GM18508 (cell line): ENCODE data around the gene GID8.

Experiments used
- ATAC-seq: cut with Tn5 transposase; IDR thresholded peaks from one replicate; pipeline ENCODE4 v1.9.1; 2021; ENCODE audit warnings: moderate number of reproducible peaks; ENCODE audit not compliant: insufficient read depth, unreplicated experiment

Gene GID8

DNA sequence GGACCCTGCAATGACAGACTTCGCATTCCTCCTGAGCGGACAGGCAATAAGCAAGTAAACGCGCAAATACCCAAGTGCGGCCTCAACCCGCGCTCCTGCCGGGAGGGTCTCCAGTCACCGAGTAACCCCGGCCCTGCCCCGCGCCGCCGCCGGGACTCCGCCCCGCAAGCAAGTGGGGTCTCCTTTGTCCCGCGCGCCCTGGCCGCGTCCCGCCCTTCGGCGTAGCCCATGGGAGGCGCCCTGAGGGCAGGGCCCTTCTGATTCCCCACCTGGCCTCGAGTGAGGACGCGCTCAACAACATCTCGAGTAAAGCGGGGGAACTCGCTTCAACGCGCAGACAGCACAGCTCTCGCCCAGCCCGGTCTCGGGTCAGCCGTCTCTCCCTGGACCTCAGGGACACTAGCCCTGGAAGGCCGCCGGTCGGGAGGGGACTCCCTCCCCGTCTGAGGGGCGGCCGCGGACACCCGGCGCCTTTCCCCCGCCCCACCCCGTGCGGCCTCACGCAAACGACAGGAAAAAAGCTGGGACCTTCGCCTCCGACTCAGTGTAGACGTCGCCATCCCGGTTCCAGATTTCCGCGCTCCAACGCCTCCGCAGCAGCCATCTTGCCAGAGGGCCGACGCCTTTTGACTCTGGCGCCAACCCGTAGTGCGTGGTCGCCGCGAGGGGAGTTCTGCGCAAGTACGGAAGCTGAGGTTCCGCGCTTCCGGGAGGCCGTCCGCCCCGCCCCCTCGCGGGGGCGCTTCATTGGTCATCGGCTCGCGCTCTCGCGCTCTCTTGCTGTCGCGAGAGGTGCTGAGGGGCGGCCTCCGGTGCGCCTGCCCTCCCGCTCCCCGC lies 461 bp upstream of the GID8 start:
- ATAC-seq = peak; percentile 73

DNA sequence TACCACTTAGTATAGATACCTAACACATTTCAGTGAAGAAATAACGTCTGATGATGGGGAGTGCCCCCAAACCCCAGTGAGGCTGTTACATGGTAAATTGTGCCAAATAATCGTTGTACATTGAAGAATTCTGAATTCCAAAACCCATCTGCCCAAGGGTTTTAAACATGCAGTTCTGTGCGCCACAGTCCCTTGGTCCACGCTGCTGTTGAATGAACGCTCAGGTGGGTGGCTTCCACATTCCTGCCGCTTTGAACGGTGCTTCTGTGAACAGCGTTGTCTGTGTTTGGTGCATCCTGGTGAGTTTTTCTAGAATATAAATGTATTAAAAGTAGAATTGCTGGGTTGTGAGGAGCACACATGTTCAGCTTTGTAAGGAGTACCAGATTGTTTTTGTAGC lies 2.9 kb downstream of the GID8 start:
- ATAC-seq = no peak

DNA sequence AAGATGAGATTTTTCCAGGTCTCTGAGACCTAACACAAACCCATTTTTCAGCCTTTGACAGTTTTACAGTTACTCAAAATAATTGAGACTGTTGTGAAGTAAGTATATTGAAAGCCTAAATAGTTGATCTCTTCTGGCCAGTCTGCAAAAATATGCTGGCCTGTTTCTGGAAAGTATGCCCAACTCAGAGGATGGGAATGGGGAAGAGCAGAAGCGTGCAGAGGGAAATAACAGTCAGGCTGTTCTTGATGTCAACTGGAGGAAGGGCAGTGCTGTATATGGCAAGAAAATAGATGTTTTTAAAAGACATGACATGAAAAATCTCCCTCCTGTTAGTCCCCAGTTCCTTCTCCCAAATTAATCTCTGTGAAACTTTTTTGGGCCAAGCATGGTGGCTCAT lies 3.8 kb downstream of the GID8 start:
- no peak for ATAC-seq

DNA sequence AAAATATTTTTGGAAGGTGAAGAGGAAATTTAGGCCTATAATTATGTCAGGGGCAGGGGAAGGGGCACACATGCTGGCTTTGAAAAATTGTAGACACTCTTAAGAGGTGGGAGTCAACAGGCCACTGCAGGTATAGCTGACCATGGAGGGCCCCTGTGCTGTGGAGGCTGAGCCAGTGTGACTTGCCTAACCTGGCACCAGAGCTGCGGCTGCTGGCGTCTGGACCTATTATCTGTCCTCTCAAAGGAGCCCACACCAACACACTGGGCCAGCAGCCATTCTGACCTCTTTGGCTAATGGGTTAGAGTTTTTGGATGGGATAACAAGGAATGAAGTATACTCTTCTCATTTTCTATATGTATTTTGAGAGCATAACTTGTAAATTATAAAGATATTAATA lies 4.5 kb downstream of the GID8 start:
- no peak for ATAC-seq

DNA sequence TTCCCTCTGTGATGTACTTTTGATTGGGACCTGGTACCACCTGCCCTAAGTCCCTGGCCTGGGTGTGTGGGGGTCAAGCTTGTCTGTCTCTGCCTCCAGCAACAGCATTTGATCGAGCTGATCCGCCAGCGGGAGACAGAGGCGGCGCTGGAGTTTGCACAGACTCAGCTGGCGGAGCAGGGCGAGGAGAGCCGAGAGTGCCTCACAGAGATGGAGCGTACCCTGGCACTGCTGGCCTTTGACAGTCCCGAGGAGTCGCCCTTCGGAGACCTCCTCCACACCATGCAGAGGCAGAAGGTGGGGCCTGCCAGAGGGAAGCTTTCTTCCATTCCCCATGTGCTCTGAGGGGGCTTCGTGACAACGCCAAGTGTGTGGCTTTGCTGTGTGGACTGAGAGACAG lies 5.4 kb downstream of the GID8 start:
- no peak for ATAC-seq

DNA sequence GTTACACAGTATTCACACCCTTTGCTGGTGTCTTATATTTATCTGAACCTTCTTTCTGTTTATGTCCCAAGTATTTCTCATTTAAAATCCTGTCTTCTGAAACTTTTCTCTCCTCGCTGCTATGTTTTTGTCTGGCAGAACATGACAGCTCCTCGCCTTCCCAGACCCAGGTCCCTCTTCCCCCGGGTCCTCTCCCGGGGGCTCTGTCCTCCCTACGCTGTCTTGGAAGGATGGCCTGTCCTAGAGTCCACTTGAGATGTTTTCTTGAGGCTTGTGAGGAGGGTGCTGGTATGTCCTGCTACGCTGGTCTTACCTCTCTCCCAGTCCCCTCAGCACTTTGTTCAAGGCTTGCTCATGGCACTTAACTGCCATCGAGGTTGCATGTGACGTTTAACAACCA lies 6.2 kb downstream of the GID8 start:
- no peak for ATAC-seq

DNA sequence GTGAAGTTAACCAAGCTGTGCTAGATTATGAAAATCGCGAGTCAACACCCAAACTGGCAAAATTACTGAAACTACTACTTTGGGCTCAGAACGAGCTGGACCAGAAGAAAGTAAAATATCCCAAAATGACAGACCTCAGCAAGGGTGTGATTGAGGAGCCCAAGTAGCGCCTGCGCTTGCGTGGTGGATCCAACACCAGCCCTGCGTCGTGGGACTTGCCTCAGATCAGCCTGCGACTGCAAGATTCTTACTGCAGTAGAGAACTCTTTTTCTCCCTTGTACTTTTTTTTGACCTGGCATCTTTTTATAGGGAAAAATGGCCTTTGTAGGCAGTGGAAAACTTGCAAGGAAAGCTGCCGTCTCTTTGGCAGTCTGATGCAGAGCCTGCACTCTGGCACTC lies 6.8 kb downstream of the GID8 start:
- no peak for ATAC-seq

DNA sequence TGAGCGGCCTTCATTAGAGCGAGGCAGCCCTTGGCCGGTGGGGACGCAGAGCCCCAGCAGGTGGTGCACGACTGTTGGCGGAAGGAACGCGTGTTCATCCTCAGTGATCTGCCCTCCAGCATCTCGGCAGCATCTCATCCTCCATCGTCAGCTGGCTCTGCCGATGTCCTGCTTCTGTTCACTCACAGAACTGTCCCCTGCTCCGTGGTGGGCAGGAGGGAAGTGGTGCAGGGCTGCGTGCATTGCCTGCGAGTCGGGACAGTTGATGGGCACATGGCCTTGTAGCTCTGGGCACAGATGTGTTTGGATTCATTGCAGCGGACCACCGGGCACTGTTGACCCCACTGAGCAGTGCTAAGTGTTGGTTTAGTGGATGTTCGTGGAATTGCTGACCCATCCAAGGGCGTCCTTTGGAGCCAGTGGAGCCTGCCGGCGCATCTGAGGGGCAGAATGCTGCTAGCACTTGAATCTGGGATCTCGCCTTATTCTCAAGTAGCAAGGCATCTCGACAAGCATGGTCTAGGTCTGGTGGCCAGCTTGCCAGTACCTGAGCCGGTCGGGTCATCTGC lies 7.9 kb downstream of the GID8 start:
- no peak for ATAC-seq

DNA sequence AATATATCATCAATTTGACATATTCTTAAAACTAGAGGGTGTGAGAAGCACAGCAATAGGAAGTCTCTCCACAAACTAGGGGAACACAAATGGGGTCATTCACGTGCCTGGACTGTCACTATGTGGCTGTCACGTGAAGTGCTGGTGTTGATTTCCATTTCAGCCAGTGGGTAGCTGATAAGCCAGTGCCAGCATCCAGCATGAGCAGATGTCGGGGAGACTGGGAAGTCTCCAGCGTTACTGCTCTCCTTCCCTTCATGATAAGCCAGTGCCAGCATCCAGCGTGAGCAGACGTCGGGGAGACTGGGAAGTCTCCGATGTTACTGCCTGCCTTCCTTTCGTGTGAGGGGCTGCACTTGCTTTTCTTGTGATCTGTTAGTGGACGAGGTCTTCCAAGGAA lies 9.0 kb downstream of the GID8 start:
- no peak for ATAC-seq

DNA sequence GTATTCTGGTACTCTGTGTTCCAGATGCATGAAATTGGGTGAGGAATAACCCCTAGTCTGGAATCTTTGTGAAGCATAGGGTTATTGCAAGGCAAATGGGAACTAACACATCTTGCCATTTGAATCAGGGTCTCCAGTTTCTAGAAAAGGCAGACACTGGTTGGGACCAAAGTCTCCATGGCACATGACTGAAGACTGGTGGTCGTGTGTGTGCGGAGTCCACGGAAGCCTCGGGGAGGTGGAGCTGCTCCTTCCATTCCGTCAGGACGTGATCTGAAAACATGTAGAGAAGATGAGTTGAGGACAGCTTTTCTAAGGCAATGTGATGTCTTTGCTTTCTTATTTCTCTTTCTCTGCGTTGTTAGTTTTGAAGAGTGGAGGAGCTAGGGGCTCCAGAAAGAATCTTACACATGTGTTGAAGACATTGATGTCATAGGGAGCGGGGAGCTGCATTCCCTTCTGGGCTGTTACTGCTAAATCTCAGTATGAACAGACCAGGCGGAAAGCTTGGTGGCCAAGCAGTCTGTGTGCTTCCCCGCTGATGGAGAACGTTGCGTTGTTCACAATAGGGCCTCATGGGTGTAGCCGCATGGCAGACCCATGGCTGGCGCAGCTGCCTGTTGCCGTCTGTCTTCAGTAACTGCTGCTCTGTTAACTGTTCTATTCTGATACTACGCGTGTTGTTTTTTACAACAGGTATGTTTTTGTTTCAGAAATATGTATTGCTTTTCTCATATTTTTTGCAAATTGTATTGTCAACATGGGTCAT lies 9.8 kb downstream of the GID8 start:
- no peak for ATAC-seq

DNA sequence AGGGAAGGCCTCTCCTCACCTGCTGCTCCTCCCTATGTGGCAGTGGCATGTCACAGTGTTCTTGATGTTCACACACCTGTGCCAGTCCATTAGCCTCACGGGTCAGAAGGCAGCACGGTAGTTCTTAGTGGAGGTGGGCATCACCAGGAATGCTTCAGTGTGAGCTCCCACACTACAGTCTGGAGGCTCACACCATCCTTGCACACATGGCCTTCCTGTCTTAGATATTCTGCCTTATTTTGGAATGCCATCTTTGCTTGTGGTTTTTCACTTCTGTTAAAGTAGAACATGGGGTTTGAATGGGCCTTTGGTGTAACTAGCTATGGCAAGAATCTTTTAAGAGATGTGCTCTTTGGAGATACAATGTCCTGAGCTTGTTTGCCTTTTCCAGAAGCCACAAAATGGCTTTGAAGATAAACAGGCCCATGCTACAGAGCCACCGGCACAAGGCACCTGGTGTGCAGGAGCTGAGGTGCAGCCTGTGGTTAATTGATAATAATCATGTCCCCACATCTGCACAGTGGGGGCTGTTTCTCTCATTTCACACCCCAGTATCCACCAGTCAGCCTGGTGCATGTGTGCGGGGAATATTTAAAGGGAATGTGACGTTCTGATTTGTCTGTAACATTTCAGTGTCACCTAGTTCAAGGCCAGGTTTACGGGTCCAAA lies 11.3 kb downstream of the GID8 start:
- ATAC-seq = no peak

DNA sequence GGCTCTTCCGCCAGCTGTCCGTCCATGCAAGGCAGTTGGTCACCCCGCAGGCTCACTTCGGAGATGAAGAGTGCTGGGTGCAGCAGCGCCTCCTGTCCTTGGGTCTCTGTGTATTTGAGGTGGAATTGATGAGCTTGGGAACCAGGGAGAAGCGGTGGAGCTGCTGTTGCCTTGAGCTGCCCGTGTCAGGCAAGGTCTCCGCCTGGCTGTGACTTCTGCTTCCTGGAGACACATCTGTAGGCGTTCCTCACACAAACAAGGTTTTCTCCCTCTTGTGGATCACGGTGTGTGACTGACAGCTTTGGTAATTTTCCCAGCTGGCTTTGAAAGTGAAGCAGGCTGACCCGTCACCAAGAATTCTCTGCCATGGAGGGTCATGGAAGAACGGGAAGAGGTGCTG lies 12.0 kb downstream of the GID8 start:
- ATAC-seq = no peak

DNA sequence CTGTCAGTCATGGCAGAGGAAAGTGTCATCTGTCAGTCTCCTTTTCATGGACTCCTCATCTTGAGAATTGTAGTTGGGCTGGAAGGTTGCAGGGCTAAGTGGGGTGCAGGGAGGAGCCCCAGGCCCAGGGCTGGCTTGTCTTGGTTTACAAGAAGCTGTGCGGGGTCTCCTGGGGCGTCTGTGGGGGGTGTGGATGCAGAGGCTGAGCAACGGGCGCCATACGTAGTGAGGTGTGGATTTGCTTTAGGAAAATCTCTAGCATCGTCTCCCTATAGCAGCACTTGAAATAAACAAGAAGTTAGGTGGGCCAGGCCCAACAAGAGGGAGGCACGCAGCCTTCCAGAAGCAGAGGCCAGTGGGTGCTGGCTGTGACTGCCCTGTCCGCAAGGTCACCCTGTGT lies 12.8 kb downstream of the GID8 start:
- ATAC-seq = no peak

DNA sequence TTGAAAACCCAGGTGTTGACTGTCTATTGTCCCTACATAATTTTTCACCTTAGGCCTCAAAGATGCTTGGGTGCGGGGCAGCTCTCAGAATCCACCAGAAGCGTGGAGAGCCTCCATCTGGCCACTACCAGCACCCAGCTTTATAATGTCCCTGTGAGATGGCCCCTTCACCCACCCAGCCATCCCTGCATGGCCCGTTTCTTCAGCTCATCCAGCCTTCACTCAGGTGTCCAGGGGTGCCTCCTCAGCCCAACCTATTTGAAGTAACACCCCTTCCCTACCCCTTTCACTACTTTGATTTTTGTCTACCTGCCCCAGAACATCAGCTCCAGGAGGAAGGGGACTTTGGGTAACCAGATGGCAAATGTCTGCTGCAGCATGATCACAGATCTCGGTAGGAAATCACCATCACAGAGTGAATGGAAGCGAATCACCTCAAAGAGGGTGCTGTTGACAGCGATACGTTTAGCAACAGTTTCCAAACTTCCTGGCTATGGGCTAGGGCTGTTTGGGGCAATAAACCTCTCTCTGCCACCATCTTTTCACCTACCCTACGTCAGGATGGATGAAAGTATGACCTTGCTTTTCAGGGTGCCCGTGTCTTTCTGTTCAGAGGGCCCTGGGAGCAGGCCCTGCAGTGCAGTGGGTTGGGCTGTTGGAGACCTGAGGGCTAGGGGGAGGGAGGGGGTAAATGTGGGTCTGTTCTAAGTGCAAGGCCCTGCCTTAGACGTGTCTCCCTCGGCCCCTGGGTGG lies 13.4 kb downstream of the GID8 start:
- no peak for ATAC-seq

DNA sequence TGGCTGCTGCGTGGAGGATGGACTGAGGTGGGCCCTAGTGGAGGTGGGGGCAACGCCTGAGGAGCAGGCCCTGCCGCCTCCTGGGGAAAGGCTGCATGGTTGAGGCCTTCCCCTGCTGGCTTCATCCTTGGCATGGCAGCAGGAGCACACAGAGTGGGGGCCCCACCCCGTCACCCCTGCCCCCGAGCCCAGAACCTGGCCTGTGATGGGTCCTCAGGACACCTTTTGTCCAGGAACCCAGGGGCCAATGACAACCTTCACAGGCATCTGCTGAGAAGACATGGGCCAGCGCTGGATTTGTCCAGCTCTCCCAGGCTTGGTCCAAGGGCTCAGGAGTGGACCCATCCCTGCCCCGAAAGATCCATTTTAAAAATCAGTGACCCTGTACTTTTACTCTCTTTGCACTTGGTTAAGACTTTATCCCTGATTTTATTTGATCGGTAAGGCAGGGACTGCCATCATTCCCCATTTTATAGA lies 14.0 kb downstream of the GID8 start:
- no peak for ATAC-seq

DNA sequence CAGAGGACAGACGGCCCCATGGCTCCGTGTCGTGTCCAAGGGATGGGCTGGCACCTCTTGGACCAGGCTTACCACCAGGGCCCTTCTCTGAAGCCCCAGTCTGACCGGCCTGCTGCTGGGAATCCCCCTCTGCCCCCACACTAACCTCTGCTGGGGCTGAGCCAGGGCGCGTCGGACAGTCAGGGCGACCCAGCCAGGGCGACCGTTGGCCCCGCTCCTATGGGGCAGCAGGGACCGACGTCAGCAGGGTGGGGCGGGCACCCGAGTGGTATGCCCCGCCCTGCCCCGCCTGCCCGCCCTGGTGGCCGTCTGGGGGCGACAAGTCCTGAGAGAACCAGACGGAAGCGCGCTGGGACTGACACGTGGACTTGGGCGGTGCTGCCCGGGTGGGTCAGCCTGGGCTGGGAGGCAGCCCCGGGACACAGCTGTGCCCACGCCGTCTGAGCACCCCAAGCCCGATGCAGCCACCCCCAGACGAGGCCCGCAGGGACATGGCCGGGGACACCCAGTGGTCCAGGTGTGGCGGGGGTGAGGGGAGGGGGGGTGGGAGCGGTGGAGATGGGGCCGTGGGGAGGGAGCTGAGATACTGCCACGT lies 14.5 kb downstream of the GID8 start, which contains the start of gene SLC17A9:
Gene SLC17A9 (plus strand): TSS at position 337 of the 595 bp plus-strand sequence. CDS start 122 bp downstream, at position 459.
- no peak for ATAC-seq

DNA sequence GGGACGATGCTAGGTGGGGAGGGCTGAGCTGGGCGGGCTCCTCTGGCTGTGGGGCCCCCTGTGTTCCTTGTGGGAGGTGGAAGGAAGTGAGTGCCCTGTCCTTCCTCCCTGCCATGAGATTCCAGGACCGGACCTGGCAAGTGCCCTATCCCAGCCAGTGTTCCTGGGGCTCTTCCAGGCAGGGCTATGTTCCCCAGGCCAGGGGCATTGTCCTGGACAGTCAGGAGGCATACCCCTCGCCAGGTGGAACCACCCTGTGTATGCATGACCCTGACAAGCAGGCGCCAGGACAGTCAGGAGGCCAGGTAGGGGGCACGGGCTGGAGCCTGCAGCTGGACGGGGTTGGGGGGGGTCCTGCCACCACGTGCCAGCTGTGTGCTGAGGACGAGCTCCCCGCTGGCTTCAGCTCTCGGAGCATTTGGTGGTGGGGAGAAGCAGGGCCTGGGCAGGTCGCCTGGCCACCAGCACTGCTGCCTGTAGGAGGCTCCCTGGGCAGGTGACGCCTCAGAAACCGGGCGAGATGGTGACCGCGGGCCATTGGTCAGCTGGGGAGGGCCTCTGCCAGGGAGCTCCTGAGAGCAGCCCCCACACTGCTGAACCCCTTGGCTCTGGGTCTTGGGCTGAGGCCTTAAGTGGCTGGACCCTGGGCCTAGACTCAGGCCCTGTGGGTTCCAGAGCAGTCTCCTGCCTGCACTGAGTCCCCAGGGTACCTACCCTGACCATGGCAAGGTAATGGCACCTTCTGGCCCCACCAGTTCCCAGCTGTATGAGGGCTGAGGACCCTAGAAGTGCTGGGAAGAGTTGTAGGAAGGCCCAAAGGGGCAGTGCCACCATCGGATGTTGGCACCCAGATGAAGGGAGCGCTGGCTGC lies 15.3 kb downstream of the GID8 start:
- no peak for ATAC-seq

DNA sequence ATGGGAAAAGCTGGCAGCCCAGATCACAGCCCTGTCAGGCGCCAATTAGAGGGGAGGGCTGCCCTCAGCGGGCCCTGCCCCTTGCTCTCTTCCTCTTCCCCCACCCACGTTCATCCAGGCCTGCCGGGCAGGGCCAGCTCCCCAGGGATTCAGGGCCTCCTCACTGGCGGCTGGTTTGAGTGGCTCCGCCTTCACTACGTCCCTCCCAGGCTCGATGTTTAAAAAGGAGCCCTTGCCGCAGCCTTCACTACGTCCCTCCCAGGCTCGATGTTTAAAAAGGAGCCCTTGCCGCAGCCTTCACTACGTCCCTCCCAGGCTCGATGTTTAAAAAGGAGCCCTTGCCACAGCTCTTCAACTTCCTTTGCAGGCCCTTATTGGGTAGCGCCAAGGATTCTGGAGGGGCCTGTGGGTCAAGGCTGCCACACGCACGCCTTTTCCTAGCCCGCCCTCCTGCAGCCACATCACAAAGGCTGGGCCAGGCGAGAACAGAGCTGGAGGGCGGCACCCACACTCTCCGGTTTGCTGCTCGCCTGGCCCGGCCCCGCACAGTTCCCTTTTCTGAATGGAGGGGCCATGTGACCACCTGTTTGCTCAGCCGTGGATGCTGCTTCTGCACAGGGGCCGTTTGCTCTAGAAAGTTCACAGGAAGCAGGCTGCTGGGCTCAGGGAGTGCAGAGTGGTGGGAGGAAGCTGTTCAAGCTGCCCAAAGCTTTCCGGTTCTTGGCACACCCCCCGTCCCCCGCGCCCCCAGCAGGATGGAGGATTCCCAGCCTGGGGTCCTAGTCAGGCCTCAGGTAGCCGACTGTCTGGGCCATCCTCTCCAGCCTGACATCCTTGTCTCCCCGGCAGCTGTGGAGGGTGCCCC lies 16.1 kb downstream of the GID8 start:
- ATAC-seq = peak; percentile 32
